DND-41 (cell line): ENCODE data around the gene ARMC3.

Source experiments
- CTCF ChIP-seq: IDR thresholded peaks from 2 replicates; pipeline ENCODE4 v1.5.1; 2012; ENCODE audit warnings: borderline replicate concordance, low read length, moderate library complexity, mild to moderate bottlenecking; ENCODE audit not compliant: poor library complexity, severe bottlenecking; ENCODE audit errors: extremely low read depth
- EZH2 ChIP-seq: IDR thresholded peaks from 3 replicates; pipeline ENCODE4 v1.6.1; 2012; ENCODE audit warnings: borderline replicate concordance, low read depth, mild to moderate bottlenecking, moderate library complexity, low read length, inconsistent platforms; ENCODE audit not compliant: severe bottlenecking

- TF ChIP-seq CTCF (no peak), EZH2 (no peak)
Measured at GRCh38 chr10:22984066-22984465, 56.2 kb downstream of the ARMC3 start.
